ENCODE measurements around the gene PPOX.

PPOX gene

DNA sequence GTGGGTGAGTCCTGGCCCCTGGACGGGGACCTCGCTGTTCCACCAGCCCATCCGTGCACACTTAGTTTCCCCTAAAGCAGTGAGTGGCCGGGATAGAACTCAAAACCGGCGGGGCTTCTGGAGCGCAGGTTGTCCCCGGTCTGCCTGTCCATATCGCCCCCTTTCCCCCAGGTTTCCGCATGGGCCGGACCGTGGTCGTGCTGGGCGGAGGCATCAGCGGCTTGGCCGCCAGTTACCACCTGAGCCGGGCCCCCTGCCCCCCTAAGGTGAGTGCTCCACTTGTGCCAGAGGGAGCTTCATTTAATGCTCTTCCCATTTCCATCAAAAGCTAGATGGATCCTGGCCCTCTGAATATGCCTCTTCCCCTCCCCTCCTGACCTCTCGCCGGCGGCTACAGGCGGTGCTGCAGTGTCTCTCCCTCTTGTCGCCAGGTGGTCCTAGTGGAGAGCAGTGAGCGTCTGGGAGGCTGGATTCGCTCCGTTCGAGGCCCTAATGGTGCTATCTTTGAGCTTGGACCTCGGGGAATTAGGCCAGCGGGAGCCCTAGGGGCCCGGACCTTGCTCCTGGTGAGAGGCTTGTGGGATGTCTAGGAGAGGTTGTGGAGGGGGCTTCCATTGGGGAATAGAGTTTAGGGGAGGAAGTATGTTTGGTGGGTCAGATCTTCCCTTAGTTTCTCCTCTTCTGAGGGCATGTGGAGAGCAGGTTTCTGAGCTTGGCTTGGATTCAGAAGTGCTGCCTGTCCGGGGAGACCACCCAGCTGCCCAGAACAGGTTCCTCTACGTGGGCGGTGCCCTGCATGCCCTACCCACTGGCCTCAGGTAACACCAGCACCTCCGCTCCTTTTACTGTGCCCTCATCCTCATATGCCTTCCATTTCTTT lies 683 bp downstream of the PPOX start:
- peak overlapping the region; percentile 90 for H3K27ac ChIP-seq (ENCODE audit: low read depth, low read length)
- peak overlapping the region; percentile 17 for H2AFZ ChIP-seq (ENCODE audit: low read length, unreplicated experiment)
- no peaks in the 10 kb centered on the region for H3K79me2 ChIP-seq (ENCODE audit: control insufficient read depth, insufficient read depth, low read length, unreplicated experiment)
- H3K4me3 ChIP-seq (ENCODE audit: low read depth, low read length): peak overlapping the region; percentile 94
- no peaks in the 10 kb centered on the region for H3K4me1 ChIP-seq (ENCODE audit: control insufficient read depth, insufficient read depth, low read length, unreplicated experiment)
- H3K36me3 ChIP-seq (ENCODE audit: insufficient read depth, low read length): peaks cover 28% of the 10 kb centered on the region; the same call in 1 of the 2 replicates
- no peaks in the 10 kb centered on the region for H3K27me3 ChIP-seq (ENCODE audit: insufficient read depth, low read length)

- Histone ChIP-seq H3K79me2 (ENCODE audit: control insufficient read depth, insufficient read depth, low read length, unreplicated experiment) (no peaks in the 10 kb centered on the region), H3K4me3 (ENCODE audit: low read depth, low read length) (no peak overlapping the region), H3K27ac (ENCODE audit: low read depth, low read length) (no peak overlapping the region), H3K4me1 (ENCODE audit: control insufficient read depth, insufficient read depth, low read length, unreplicated experiment) (peaks cover 19% of the 10 kb centered on the region), H3K36me3 (ENCODE audit: insufficient read depth, low read length) (peaks cover 23% of the 10 kb centered on the region; the same call in 1 of the 2 replicates), H2AFZ (ENCODE audit: low read length, unreplicated experiment) (no peak overlapping the region), H3K27me3 (ENCODE audit: insufficient read depth, low read length) (no peaks in the 10 kb centered on the region)
Measured at GRCh38 chr1:161168906-161169305, 2.7 kb downstream of the PPOX start.

- no peak overlapping the region for H2AFZ ChIP-seq (ENCODE audit: low read length, unreplicated experiment)
- no peaks in the 10 kb centered on the region for H3K27me3 ChIP-seq (ENCODE audit: insufficient read depth, low read length)
- H3K27ac ChIP-seq (ENCODE audit: low read depth, low read length): peak overlapping the region; percentile 98; the same call in 1 of the 2 replicates
- H3K36me3 ChIP-seq (ENCODE audit: insufficient read depth, low read length): peaks cover 21% of the 10 kb centered on the region; the same call in 1 of the 2 replicates
- no peak overlapping the region for H3K4me3 ChIP-seq (ENCODE audit: low read depth, low read length)
- H3K4me1 ChIP-seq (ENCODE audit: control insufficient read depth, insufficient read depth, low read length, unreplicated experiment): peaks cover 20% of the 10 kb centered on the region
- H3K79me2 ChIP-seq (ENCODE audit: control insufficient read depth, insufficient read depth, low read length, unreplicated experiment): peaks cover 4% of the 10 kb centered on the region
Measured at GRCh38 chr1:161171191-161171590, 5.0 kb downstream of the PPOX start.

GRCh38 chr1:161171696-161172095 lies 5.5 kb downstream of the PPOX start:
- H3K27me3 ChIP-seq (ENCODE audit: insufficient read depth, low read length): no peaks in the 10 kb centered on the region
- peaks cover 21% of the 10 kb centered on the region; the same call in 1 of the 2 replicates for H3K36me3 ChIP-seq (ENCODE audit: insufficient read depth, low read length)
- no peak overlapping the region for H2AFZ ChIP-seq (ENCODE audit: low read length, unreplicated experiment)
- H3K4me1 ChIP-seq (ENCODE audit: control insufficient read depth, insufficient read depth, low read length, unreplicated experiment): peaks cover 25% of the 10 kb centered on the region
- H3K4me3 ChIP-seq (ENCODE audit: low read depth, low read length): no peak overlapping the region
- H3K79me2 ChIP-seq (ENCODE audit: control insufficient read depth, insufficient read depth, low read length, unreplicated experiment): peaks cover 9% of the 10 kb centered on the region
- peak overlapping the region; percentile 98 for H3K27ac ChIP-seq (ENCODE audit: low read depth, low read length)

DNA sequence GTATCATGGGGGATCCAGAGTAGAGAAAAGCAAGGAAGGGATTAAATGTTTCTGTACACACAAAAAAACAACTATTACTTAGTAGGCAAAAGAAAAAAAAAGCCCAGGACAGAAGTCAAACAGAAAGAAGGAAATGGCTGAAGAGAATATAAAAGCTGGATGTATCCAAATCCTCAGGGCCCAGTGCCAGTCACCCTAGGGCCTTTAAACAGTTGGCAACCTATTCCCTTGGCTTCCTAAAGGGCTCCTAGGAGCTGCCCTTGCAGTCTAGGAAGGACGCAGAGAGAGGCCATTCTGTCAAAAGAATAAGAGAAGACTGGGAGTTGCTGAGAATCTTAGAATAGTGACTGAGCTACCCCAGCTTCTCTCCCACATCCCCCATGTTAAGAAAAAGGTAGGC lies 6.1 kb downstream of the PPOX start:
- Histone ChIP-seq H3K27me3 (ENCODE audit: insufficient read depth, low read length) (no peaks in the 10 kb centered on the region), H3K4me3 (ENCODE audit: low read depth, low read length) (no peak overlapping the region), H3K79me2 (ENCODE audit: control insufficient read depth, insufficient read depth, low read length, unreplicated experiment) (peaks cover 13% of the 10 kb centered on the region), H3K4me1 (ENCODE audit: control insufficient read depth, insufficient read depth, low read length, unreplicated experiment) (peaks cover 25% of the 10 kb centered on the region), H3K27ac (ENCODE audit: low read depth, low read length) (peak overlapping the region; percentile 98), H2AFZ (ENCODE audit: low read length, unreplicated experiment) (no peak overlapping the region), H3K36me3 (ENCODE audit: insufficient read depth, low read length) (peaks cover 21% of the 10 kb centered on the region; the same call in 1 of the 2 replicates)

GRCh38 chr1:161172776-161173376 lies 6.7 kb downstream of the PPOX start:
- Histone ChIP-seq H3K4me1 (ENCODE audit: control insufficient read depth, insufficient read depth, low read length, unreplicated experiment) (peaks cover 28% of the 10 kb centered on the region), H2AFZ (ENCODE audit: low read length, unreplicated experiment) (no peak overlapping the region), H3K27me3 (ENCODE audit: insufficient read depth, low read length) (no peaks in the 10 kb centered on the region), H3K36me3 (ENCODE audit: insufficient read depth, low read length) (peaks cover 21% of the 10 kb centered on the region; the same call in 1 of the 2 replicates), H3K4me3 (ENCODE audit: low read depth, low read length) (no peak overlapping the region), H3K79me2 (ENCODE audit: control insufficient read depth, insufficient read depth, low read length, unreplicated experiment) (peaks cover 13% of the 10 kb centered on the region), H3K27ac (ENCODE audit: low read depth, low read length) (peak overlapping the region; percentile 98)

DNA sequence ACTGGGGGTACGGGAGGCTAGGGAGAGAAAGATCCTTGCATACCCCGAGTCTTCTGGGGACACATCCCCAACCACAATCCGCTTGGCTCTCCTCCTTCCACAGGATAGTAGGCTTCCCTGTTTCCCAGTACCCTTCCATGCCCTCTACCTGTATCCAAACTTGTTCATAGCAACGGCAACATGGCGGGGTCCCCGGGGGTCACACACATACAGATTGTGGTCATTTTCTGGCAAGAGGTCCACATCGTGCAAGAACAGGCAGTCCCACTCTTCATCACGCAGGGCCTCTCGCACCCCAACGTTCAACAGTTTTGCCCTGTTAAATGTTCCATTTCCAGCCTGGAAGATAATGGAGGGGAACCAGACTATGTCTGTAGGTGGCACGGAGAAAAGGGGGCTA lies 7.5 kb downstream of the PPOX start:
- peak overlapping the region; percentile 98 for H3K27ac ChIP-seq (ENCODE audit: low read depth, low read length)
- H3K4me1 ChIP-seq (ENCODE audit: control insufficient read depth, insufficient read depth, low read length, unreplicated experiment): peaks cover 30% of the 10 kb centered on the region
- H3K4me3 ChIP-seq (ENCODE audit: low read depth, low read length): no peak overlapping the region
- H2AFZ ChIP-seq (ENCODE audit: low read length, unreplicated experiment): no peak overlapping the region
- peaks cover 21% of the 10 kb centered on the region; the same call in 1 of the 2 replicates for H3K36me3 ChIP-seq (ENCODE audit: insufficient read depth, low read length)
- H3K27me3 ChIP-seq (ENCODE audit: insufficient read depth, low read length): no peaks in the 10 kb centered on the region
- peaks cover 13% of the 10 kb centered on the region for H3K79me2 ChIP-seq (ENCODE audit: control insufficient read depth, insufficient read depth, low read length, unreplicated experiment)

DNA sequence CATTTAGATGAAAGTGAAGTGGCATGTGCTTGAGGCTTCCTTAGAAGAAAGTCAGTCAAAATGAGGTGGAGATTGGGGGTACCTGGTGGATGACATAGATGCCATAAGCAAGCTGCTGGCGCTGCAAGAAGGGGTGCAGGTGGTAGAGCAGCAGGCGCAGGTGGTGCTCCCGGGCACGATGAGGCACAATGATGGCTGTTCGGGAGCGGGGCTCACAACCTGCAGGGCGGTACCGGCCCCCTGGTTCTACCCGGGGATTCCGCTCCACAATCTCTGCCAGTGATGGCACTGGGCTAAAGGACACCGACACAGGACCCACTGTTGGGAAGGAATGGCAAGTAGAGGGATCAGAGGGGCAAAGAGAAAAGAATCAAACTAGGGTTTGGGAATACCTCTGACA lies 8.7 kb downstream of the PPOX start:
- Histone ChIP-seq H3K27me3 (ENCODE audit: insufficient read depth, low read length) (no peaks in the 10 kb centered on the region), H3K4me1 (ENCODE audit: control insufficient read depth, insufficient read depth, low read length, unreplicated experiment) (peaks cover 30% of the 10 kb centered on the region), H3K79me2 (ENCODE audit: control insufficient read depth, insufficient read depth, low read length, unreplicated experiment) (peaks cover 13% of the 10 kb centered on the region), H3K36me3 (ENCODE audit: insufficient read depth, low read length) (peaks cover 16% of the 10 kb centered on the region; the same call in 1 of the 2 replicates), H2AFZ (ENCODE audit: low read length, unreplicated experiment) (no peak overlapping the region), H3K27ac (ENCODE audit: low read depth, low read length) (peak overlapping the region; percentile 33; the same call in 1 of the 2 replicates), H3K4me3 (ENCODE audit: low read depth, low read length) (no peak overlapping the region)

DNA sequence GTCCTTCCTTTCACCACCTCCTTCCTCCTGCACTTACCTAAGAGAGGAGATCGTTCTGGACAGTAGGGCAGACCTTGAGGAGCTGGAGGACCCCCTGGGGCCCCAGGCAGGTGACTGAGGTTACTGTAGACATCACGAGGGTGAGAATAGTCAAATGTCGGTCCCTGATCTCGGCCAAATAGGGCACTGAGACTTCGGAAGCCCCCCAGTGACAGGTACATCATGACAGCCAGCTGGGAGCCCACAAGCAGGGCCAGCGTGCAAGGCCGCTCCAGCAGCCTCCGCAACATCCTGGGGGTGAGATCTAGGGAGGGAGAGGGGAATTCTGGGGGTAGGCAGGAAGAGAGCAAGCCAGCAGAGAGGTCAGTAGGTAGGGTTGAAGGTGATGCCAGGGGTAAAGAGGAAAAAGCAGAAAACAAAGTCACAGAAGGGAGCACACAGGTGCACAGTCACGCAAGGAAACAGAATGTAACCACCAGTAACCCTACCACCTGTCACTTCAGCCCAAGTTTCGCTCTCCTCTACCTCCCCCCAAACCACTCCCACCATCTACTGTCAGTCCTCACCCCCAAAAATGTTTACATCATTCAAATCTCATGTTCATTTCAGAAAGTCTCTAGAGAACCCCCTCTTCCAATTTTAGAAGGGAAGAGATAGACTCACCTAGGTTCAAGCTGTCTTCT lies 9.7 kb downstream of the PPOX start:
- H3K79me2 ChIP-seq (ENCODE audit: control insufficient read depth, insufficient read depth, low read length, unreplicated experiment): peaks cover 13% of the 10 kb centered on the region
- H3K27ac ChIP-seq (ENCODE audit: low read depth, low read length): peak overlapping the region; percentile 23; the same call in 1 of the 2 replicates
- peaks cover 30% of the 10 kb centered on the region for H3K4me1 ChIP-seq (ENCODE audit: control insufficient read depth, insufficient read depth, low read length, unreplicated experiment)
- H3K27me3 ChIP-seq (ENCODE audit: insufficient read depth, low read length): no peaks in the 10 kb centered on the region
- H3K36me3 ChIP-seq (ENCODE audit: insufficient read depth, low read length): peaks cover 11% of the 10 kb centered on the region; the same call in 1 of the 2 replicates
- peak overlapping the region; percentile 88 for H3K4me3 ChIP-seq (ENCODE audit: low read depth, low read length)
- no peak overlapping the region for H2AFZ ChIP-seq (ENCODE audit: low read length, unreplicated experiment)

DNA sequence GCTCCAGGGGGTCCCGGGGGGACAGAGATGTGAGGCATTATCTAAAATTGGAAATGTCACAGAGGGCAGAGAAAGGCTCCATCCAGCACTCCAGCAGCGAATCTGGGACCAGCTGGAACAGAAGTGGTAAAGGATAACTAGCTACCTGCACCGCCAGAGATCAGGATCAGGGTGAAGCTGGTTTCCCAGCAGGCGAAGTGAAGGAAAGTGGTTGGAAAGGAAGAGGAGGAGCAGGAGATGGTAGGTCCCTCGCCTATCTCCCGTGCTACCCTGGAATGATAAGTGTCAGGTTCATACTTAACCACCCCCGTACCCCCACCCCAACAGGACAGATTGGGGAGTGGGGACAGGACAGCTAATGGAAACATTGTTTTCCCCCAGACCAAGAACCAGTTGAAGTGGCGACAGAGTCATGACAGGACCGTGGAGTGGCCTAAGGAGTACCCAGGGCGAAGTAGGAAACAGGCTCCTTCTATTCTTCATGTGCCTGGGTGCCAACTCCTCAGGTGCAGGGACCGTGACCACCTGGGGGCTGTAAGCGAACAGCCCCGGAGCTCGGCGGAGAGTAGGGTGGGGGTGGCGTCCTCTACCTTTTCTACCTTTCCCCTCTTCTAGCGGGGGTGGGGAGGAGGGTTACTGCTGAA lies 10.4 kb downstream of the PPOX start:
- Histone ChIP-seq H3K4me1 (ENCODE audit: control insufficient read depth, insufficient read depth, low read length, unreplicated experiment) (peaks cover 34% of the 10 kb centered on the region), H3K4me3 (ENCODE audit: low read depth, low read length) (peak overlapping the region; percentile 88), H3K36me3 (ENCODE audit: insufficient read depth, low read length) (peaks cover 6% of the 10 kb centered on the region; the same call in 1 of the 2 replicates), H3K27ac (ENCODE audit: low read depth, low read length) (peak overlapping the region; percentile 23; the same call in 1 of the 2 replicates), H3K79me2 (ENCODE audit: control insufficient read depth, insufficient read depth, low read length, unreplicated experiment) (peaks cover 13% of the 10 kb centered on the region), H2AFZ (ENCODE audit: low read length, unreplicated experiment) (no peak overlapping the region), H3K27me3 (ENCODE audit: insufficient read depth, low read length) (no peaks in the 10 kb centered on the region)
